RWPE2 (cell line): ENCODE results near the gene PPP2R2D.

Experiments used
- ATAC-seq: fragments of 200-7000 bp; cut with Tn5 transposase; 3 replicates; pipeline ENCODE4 v1.9.1; 2021; ENCODE audit warnings: low read depth
- DNase-seq: peaks from one replicate; pipeline ENCODE4 v3.0.0-alpha.2; 2020; ENCODE audit warnings: low spot score
- H3K27ac ChIP-seq: fragments of 450-650 bp; 2 replicates; pipeline ENCODE4 v1.5.1; 2017; ENCODE audit warnings: mild to moderate bottlenecking; ENCODE audit not compliant: poor library complexity, severe bottlenecking
- H3K27me3 ChIP-seq: fragments of 250-450 bp; sonication (Bioruptor Pico); 2 replicates; pipeline ENCODE4 v1.5.1; 2021; ENCODE audit warnings: mild to moderate bottlenecking, moderate library complexity; ENCODE audit not compliant: insufficient read depth, poor library complexity, severe bottlenecking
- H3K36me3 ChIP-seq: fragments of 250-450 bp; sonication (Bioruptor Pico); 2 replicates; pipeline ENCODE4 v1.5.1; 2020; ENCODE audit warnings: low read depth, mild to moderate bottlenecking, moderate library complexity
- H3K4me1 ChIP-seq: fragments of 250-450 bp; sonication (Bioruptor Pico); 2 replicates; pipeline ENCODE4 v1.5.1; 2021; ENCODE audit warnings: mild to moderate bottlenecking, moderate library complexity; ENCODE audit not compliant: insufficient read depth, poor library complexity, severe bottlenecking
- H3K4me3 ChIP-seq: fragments of 250-450 bp; sonication (Bioruptor Pico); 2 replicates; pipeline ENCODE4 v1.5.1; 2021; ENCODE audit warnings: mild to moderate bottlenecking, moderate library complexity; ENCODE audit not compliant: severe bottlenecking
- H3K9me3 ChIP-seq: fragments of 250-450 bp; sonication (Bioruptor Pico); 2 replicates; pipeline ENCODE4 v1.5.1; 2021; ENCODE audit warnings: mild to moderate bottlenecking, moderate library complexity; ENCODE audit not compliant: severe bottlenecking
- CTCF ChIP-seq: fragments of 450-650 bp; IDR thresholded peaks from one replicate; pipeline ENCODE4 v1.5.1; 2017; ENCODE audit warnings: mild to moderate bottlenecking, moderate library complexity; ENCODE audit not compliant: poor library complexity, severe bottlenecking

The PPP2R2D gene

GRCh38 chr10:131954356-131954965, 53.7 kb downstream of the PPP2R2D start:
- Histone ChIP-seq H3K27me3 (no peaks in the 10 kb centered on the region), H3K4me1 (no peaks in the 10 kb centered on the region), H3K9me3 (no peaks in the 10 kb centered on the region), H3K36me3 (peaks cover 48% of the 10 kb centered on the region), H3K27ac (no peak overlapping the region), H3K4me3 (no peak overlapping the region)
- no peak for ATAC-seq
- DNase-seq: no peak
- no peak for TF ChIP-seq CTCF

GRCh38 chr10:131955591-131956340, 55.0 kb downstream of the PPP2R2D start:
- TF ChIP-seq CTCF: no peak
- Histone ChIP-seq H3K9me3 (no peaks in the 10 kb centered on the region), H3K27ac (no peak overlapping the region), H3K4me3 (no peak overlapping the region), H3K36me3 (peaks cover 46% of the 10 kb centered on the region), H3K4me1 (no peaks in the 10 kb centered on the region), H3K27me3 (no peaks in the 10 kb centered on the region)
- ATAC-seq (no peak), DNase-seq (peak; percentile 39)

DNA sequence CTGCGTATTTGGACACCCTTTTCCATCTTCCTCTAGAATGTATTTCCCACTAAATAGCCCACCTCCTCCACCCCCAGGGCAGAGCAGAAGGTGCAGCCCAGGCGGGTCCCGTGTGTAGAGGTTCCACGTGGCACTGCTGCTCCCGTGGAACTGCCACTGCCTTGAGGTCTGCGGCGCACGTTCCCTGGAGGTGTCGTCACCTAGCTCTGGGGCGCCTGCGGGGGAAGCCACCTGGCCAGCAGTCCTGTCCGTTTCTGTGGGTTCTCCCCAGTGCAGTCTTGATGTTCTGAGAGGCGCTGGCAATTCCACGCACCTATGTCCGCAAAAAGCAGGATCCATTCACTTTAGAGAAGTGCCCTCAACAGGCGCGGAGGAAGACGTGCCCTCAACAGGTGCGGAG, 59.0 kb downstream of the PPP2R2D start:
- H3K36me3 ChIP-seq: peaks cover 27% of the 10 kb centered on the region
- no peak for ATAC-seq

DNA sequence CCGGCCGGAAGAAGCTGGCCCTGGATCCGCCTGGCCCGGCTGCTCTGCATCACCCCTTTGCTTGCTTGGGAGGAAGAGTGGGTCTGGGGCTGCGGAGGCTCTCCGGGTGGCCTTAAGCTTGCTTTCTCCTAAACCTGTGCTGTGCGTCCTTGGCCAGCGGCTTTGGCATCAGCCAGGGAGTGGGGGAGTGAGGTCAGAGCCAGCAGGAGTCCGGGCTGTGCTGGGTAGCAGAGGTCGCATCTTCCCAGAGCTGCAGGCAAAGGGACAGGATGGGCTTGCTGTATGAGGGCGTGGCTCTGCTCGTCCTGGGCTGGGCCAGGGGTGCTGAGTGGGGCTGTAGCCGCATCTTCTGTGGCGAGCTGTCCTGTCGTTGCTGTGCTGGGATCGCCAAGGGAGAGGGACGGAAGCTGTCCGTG, 59.8 kb downstream of the PPP2R2D start:
- peaks cover 19% of the 10 kb centered on the region for H3K36me3 ChIP-seq
- no peak overlapping the region for H3K4me3 ChIP-seq
- DNase-seq (no peak), ATAC-seq (0 out of 3 replicates have a peak, but pooled peaks have one; percentile 11)
- H3K27me3 ChIP-seq: no peaks in the 10 kb centered on the region
- TF ChIP-seq CTCF: no peak
- no peaks in the 10 kb centered on the region for H3K9me3 ChIP-seq
- no peak overlapping the region for H3K27ac ChIP-seq
- H3K4me1 ChIP-seq: no peaks in the 10 kb centered on the region

More for the DNA sequence above, 59.0 kb downstream of the PPP2R2D start:
- no peaks in the 10 kb centered on the region for H3K9me3 ChIP-seq
- no peak for DNase-seq
- no peak overlapping the region for H3K4me3 ChIP-seq
- no peak for TF ChIP-seq CTCF
- no peaks in the 10 kb centered on the region for H3K4me1 ChIP-seq
- H3K27me3 ChIP-seq: no peaks in the 10 kb centered on the region
- no peak overlapping the region for H3K27ac ChIP-seq
